OCI-LY7 (cell line): ENCODE data around the gene RNF145.
"Not testable (repeated sequence)": the region's sequence is repeated elsewhere in the genome, so short reads cannot be mapped to it uniquely, and the experiment has no call there.

Experiments
- EZH2phosphoT487 ChIP-seq: fragments of 200-600 bp; sonication (generic); IDR thresholded peaks from 2 replicates; pipeline ENCODE4 v1.6.1; 2018; ENCODE audit warnings: low read depth, borderline replicate concordance, mild to moderate bottlenecking, mixed run types, antibody characterized with exemption, low read length, moderate library complexity, mixed read lengths
- TF ChIP-seq, protein P1 (sequence below): fragments of 200-600 bp; sonication (generic); conservative IDR thresholded peaks from 2 replicates; pipeline ENCODE4 v1.5.1; 2014; ENCODE audit warnings: mild to moderate bottlenecking, antibody characterized with exemption, low read length, moderate library complexity, mixed read lengths

DNA sequence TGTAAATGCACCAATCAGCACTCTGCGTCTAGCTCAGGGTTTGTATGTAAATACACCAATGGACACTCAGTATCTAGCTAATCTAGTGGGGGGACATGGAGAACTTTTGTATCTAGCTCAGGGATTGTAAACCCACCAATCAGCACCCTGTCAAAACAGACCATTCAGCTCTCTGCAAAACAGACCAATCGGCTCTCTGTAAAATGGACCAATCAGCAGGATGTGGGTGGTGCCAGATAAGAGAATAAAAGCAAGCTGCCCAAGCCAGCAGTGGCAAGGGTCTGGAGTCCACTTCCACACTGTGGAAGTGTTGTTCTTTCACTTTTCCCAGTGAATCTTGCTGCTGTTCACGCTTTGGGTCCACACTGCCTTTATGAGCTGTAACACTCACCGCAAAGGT lies 89.5 kb downstream of the RNF145 start:
- TF ChIP-seq, protein P1, sequence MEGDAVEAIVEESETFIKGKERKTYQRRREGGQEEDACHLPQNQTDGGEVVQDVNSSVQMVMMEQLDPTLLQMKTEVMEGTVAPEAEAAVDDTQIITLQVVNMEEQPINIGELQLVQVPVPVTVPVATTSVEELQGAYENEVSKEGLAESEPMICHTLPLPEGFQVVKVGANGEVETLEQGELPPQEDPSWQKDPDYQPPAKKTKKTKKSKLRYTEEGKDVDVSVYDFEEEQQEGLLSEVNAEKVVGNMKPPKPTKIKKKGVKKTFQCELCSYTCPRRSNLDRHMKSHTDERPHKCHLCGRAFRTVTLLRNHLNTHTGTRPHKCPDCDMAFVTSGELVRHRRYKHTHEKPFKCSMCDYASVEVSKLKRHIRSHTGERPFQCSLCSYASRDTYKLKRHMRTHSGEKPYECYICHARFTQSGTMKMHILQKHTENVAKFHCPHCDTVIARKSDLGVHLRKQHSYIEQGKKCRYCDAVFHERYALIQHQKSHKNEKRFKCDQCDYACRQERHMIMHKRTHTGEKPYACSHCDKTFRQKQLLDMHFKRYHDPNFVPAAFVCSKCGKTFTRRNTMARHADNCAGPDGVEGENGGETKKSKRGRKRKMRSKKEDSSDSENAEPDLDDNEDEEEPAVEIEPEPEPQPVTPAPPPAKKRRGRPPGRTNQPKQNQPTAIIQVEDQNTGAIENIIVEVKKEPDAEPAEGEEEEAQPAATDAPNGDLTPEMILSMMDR = not testable (repeated sequence)
- TF ChIP-seq EZH2phosphoT487 = not testable (repeated sequence)
